ENCODE results near the gene FAT1. TPM values are rescaled to one million over a fixed set of nuclear protein-coding genes. Genes with fewer than 3 reads are reported as not detected.

FAT1 gene
- total RNA-seq, 4 donors from 2014 or later: 2.3 to 9.7 (median 4.8) TPM

DNA sequence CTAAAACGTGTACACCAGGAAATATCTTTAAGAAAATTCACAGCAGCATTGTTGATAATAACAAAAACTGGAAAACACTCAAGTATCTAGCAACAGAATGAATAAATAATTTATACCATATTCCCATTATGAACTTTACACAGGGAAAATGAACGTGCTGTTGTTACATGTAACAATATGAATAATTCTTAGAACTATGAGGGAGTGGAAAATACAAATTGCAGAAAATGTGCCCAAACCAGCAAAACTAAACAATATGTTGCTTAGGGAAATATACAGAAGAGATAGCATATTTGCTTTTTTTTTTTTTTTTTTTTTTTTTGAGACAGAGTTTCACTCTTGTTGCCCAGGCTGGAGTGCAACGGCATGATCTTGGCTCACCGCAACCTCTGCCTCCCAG lies 14.8 kb upstream of the FAT1 start:
- Histone ChIP-seq H3K36me3 (no peaks in the 10 kb centered on the region), H3K27me3 (no peaks in the 10 kb centered on the region), H3K4me1 (no peaks in the 10 kb centered on the region), H3K9me3 (no peaks in the 10 kb centered on the region), H3K27ac (no peak overlapping the region), H3K4me3 (no peak overlapping the region)
- DNase-seq (no peak), ATAC-seq (no peak)
- no peak for TF ChIP-seq CTCF (IDR thresholded peaks at IDR 0.05 in 4 of 5, conservative IDR thresholded peaks at IDR 0.05 in 1 of 5)
- no peak for TF ChIP-seq POLR2A (IDR thresholded peaks at IDR 0.05)
- intact Hi-C loops (cut with DNase I; ENCODE audit: low total_unique reads): no loop called here
- in situ Hi-C loops (cut with MboI; ENCODE audit: low sequenced_read_pairs in 4 of 4): no loop called here

GRCh38 chr4:186737427-186737826 lies 13.8 kb upstream of the FAT1 start:
- DNase-seq (no peak), ATAC-seq (no peak)
- Histone ChIP-seq H3K27ac (no peak overlapping the region), H3K36me3 (no peaks in the 10 kb centered on the region), H3K4me3 (no peak overlapping the region), H3K4me1 (no peaks in the 10 kb centered on the region), H3K27me3 (no peaks in the 10 kb centered on the region), H3K9me3 (no peaks in the 10 kb centered on the region)
- in situ Hi-C loops (cut with MboI; ENCODE audit: low sequenced_read_pairs in 4 of 4): no loop called here
- intact Hi-C loops (cut with DNase I; ENCODE audit: low total_unique reads): no loop called here
- TF ChIP-seq POLR2A (IDR thresholded peaks at IDR 0.05): no peak
- TF ChIP-seq CTCF (IDR thresholded peaks at IDR 0.05 in 4 of 5, conservative IDR thresholded peaks at IDR 0.05 in 1 of 5): no peak

- Histone ChIP-seq H3K4me1 (no peaks in the 10 kb centered on the region), H3K27ac (no peak overlapping the region), H3K36me3 (no peaks in the 10 kb centered on the region), H3K9me3 (no peaks in the 10 kb centered on the region), H3K4me3 (no peak overlapping the region), H3K27me3 (no peaks in the 10 kb centered on the region)
- intact Hi-C loops (cut with DNase I; ENCODE audit: low total_unique reads): no loop called here
- no peak for ATAC-seq
- TF ChIP-seq CTCF (IDR thresholded peaks at IDR 0.05 in 4 of 5, conservative IDR thresholded peaks at IDR 0.05 in 1 of 5) (no peak), POLR2A (IDR thresholded peaks at IDR 0.05) (no peak)
- no peak for DNase-seq
- in situ Hi-C loops (cut with MboI; ENCODE audit: low sequenced_read_pairs in 4 of 4): no loop called here
These were observed 12.8 kb upstream of the FAT1 start for GRCh38 chr4:186736466-186736865.

DNA sequence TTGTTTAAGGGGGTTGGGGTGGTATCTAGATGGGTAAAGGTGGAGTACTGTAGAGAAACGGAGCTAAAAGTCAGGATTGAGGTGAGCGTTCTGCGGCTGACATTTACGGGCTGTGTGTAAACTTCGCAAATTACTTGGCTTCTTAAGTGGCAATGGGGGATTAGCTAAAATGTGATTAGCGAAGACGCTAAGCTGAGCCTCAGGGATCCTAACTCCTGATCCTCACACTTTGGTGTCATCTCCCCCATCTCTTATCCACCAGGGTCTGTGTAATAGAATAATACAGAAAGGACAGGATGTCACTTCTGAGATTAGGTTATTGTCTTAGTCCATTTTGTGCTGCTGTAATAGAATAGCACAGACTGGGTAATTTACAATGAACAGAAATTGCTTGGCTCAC lies 10.6 kb upstream of the FAT1 start:
- no peaks in the 10 kb centered on the region for H3K9me3 ChIP-seq
- no peak overlapping the region for H3K27ac ChIP-seq
- H3K4me1 ChIP-seq: no peaks in the 10 kb centered on the region
- no peak for ATAC-seq
- no peaks in the 10 kb centered on the region for H3K36me3 ChIP-seq
- in situ Hi-C loops (cut with MboI; ENCODE audit: low sequenced_read_pairs in 4 of 4): no loop called here
- intact Hi-C loops (cut with DNase I; ENCODE audit: low total_unique reads): no loop called here
- DNase-seq: no peak
- H3K4me3 ChIP-seq: no peak overlapping the region
- no peaks in the 10 kb centered on the region for H3K27me3 ChIP-seq
- no peak for TF ChIP-seq CTCF (IDR thresholded peaks at IDR 0.05 in 4 of 5, conservative IDR thresholded peaks at IDR 0.05 in 1 of 5)
- TF ChIP-seq POLR2A (IDR thresholded peaks at IDR 0.05): no peak

DNA sequence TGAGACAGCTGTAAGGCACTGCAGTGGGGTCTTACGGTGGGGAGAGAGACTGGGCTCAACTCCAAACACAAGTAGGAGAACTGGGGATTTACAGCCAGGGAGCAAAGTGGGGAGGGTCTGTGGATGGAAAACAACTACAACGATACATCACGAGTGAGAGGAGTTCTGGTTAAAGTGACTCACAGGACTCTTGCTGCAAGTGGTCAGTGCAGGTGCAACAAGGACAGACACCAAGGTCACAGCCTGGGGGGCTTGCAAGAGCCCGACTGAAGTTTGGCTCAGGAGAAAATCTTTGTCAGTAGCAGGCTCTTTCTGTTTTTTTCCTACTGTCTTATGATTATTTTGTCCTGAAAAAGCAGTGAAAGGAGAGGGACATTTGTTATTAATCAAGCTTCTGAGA lies 10.1 kb upstream of the FAT1 start:
- Histone ChIP-seq H3K9me3 (no peaks in the 10 kb centered on the region), H3K4me3 (no peak overlapping the region), H3K36me3 (no peaks in the 10 kb centered on the region), H3K27me3 (no peaks in the 10 kb centered on the region), H3K27ac (no peak overlapping the region), H3K4me1 (no peaks in the 10 kb centered on the region)
- in situ Hi-C loops (cut with MboI; ENCODE audit: low sequenced_read_pairs in 4 of 4): no loop called here
- intact Hi-C loops (cut with DNase I; ENCODE audit: low total_unique reads): no loop called here
- TF ChIP-seq CTCF (IDR thresholded peaks at IDR 0.05 in 4 of 5, conservative IDR thresholded peaks at IDR 0.05 in 1 of 5): no peak
- no peak for TF ChIP-seq POLR2A (IDR thresholded peaks at IDR 0.05)
- ATAC-seq (no peak), DNase-seq (no peak)

Data from gastrocnemius medialis (tissue), 4 donors.